ENCODE results near the gene GNAT1. TPM values are rescaled to one million over a fixed set of nuclear protein-coding genes. Genes with fewer than 3 reads are reported as not detected.
A peak's percentile ranks its signal among the peaks of the same experiment; 100 is the strongest.

GNAT1 gene
- polyA plus RNA-seq, 2 of the 4 experiments (the other 2 are of a cell fraction), result not detected

DNA sequence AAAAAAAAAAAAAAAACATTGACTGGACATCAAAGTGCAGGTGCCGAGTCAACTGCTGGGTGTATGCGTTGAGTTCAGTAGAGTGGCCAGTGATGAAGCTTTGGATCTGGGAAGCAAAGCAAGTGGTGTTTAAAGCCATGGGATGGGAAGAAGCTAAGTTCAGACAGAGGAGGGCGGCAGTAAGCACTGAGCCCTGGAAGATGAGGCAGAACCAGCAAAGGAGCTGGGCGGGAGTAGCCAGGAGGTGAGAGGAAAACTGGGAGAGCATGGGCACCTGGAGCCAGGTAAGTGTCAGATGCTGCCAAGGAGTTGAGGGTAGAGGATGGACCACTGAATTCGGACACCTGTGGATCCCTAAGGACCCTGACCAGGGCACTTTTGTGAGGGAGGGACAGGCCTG is 33.2 kb downstream of the GNAT1 start:
- WGBS (ENCODE audit: missing lambda C conversion rate), result 30% methylated on average over 5 of the region's 5 CpGs
- peaks cover 8% of the 10 kb centered on the region; the same call in 1 of the 3 replicates for H3K4me1 ChIP-seq
- FAIRE-seq (no peak), DNase-seq (ENCODE audit: low read depth in 1 of 2, low spot score in 1 of 2) (no peak), ATAC-seq (no peak)
- CTCF ChIA-PET, result interaction anchor here (1.3 to 25.9 kb wide), 12 partner anchors 14 to 102 kb away, joined by 3 to 550 read pairs (median 54); partner anchors contain the start of genes GNAI2, GNAT1, IFRD2 and LSMEM2
- H3K4me2 ChIP-seq, result no peak overlapping the region
- POLR2A ChIA-PET, result no interaction called here
- no peak overlapping the region for H3K4me3 ChIP-seq
- no peak overlapping the region for H3K27ac ChIP-seq
- TF ChIP-seq BHLHE40 (IDR thresholded peaks at IDR 0.05; ENCODE audit: low read depth, low read length), result no peak
- no peak for TF ChIP-seq TP53 (CRISPR knock-in tag; IDR thresholded peaks at IDR 0.05)
- no peak for TF ChIP-seq HMGXB4 (CRISPR knock-in tag; IDR thresholded peaks at IDR 0.05; ENCODE audit: borderline replicate concordance)
- TF ChIP-seq HOXA7 (CRISPR knock-in tag; IDR thresholded peaks at IDR 0.05), result no peak
- no peak for TF ChIP-seq NPAS2 (CRISPR knock-in tag; IDR thresholded peaks at IDR 0.05; ENCODE audit: borderline replicate concordance)
- TF ChIP-seq REST (IDR thresholded peaks at IDR 0.05), result no peak
- no peak for TF ChIP-seq HOXB13 (CRISPR knock-in tag; IDR thresholded peaks at IDR 0.05; ENCODE audit: low read depth)
- no peak for TF ChIP-seq NFE2L2 (conservative IDR thresholded peaks at IDR 0.05; ENCODE audit: low read length)
- TF ChIP-seq, protein P1, sequence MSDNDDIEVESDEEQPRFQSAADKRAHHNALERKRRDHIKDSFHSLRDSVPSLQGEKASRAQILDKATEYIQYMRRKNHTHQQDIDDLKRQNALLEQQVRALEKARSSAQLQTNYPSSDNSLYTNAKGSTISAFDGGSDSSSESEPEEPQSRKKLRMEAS (IDR thresholded peaks at IDR 0.05), result no peak
- TF ChIP-seq SREBF2 (IDR thresholded peaks at IDR 0.05), result no peak
- no peak for TF ChIP-seq HEYL (CRISPR knock-in tag; IDR thresholded peaks at IDR 0.05)
- TF ChIP-seq CHD4 (IDR thresholded peaks at IDR 0.05; ENCODE audit: borderline replicate concordance), result no peak
- TF ChIP-seq FOSB (CRISPR knock-in tag; IDR thresholded peaks at IDR 0.05), result no peak
- no peaks in the 10 kb centered on the region for H3K9me3 ChIP-seq

GRCh38 chr3:50226888-50227389 is 35.5 kb downstream of the GNAT1 start:
- no peak for FAIRE-seq
- DNase-seq (ENCODE audit: low read depth in 1 of 2, low spot score in 1 of 2), result peak; percentile 49 to 63
- peak overlapping the region; percentile 59 for H3K4me3 ChIP-seq
- peaks cover 8% of the 10 kb centered on the region; the same call in 1 of the 3 replicates for H3K4me1 ChIP-seq
- 2% methylated on average over 31 of the region's 40 CpGs for WGBS (ENCODE audit: missing lambda C conversion rate)
- ChIA-PET CTCF (interaction anchor here (0.6 to 25.9 kb wide), 31 partner anchors 10 to 418 kb away, joined by 3 to 550 read pairs (median 8); partner anchors contain the start of genes GNAI2, GNAT1, HYAL2 and LSMEM2), POLR2A (interaction anchor here (0.7 to 2.4 kb wide), 3 partner anchors 9 to 103 kb away, joined by 3 to 11 read pairs (median 7); partner anchors contain the start of gene GNAI2)
- TF ChIP-seq, protein P1 (IDR thresholded peaks at IDR 0.05), result peak; percentile 73
- TF ChIP-seq E2F6 (IDR thresholded peaks at IDR 0.05; ENCODE audit: borderline replicate concordance, low read depth) (0 out of 2 replicates have a peak, but pooled peaks have one; percentile 48), RCOR1 (IDR thresholded peaks at IDR 0.05; ENCODE audit: low read depth, low read length) (no peak), HES2 (IDR thresholded peaks at IDR 0.05) (no peak)
- TF ChIP-seq, protein P2, sequence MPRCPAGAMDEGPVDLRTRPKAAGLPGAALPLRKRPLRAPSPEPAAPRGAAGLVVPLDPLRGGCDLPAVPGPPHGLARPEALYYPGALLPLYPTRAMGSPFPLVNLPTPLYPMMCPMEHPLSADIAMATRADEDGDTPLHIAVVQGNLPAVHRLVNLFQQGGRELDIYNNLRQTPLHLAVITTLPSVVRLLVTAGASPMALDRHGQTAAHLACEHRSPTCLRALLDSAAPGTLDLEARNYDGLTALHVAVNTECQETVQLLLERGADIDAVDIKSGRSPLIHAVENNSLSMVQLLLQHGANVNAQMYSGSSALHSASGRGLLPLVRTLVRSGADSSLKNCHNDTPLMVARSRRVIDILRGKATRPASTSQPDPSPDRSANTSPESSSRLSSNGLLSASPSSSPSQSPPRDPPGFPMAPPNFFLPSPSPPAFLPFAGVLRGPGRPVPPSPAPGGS (IDR thresholded peaks at IDR 0.05), result 0 out of 3 replicates have a peak, but pooled peaks have one; percentile 2
- TF ChIP-seq, protein P3, sequence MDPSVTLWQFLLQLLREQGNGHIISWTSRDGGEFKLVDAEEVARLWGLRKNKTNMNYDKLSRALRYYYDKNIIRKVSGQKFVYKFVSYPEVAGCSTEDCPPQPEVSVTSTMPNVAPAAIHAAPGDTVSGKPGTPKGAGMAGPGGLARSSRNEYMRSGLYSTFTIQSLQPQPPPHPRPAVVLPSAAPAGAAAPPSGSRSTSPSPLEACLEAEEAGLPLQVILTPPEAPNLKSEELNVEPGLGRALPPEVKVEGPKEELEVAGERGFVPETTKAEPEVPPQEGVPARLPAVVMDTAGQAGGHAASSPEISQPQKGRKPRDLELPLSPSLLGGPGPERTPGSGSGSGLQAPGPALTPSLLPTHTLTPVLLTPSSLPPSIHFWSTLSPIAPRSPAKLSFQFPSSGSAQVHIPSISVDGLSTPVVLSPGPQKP (IDR thresholded peaks at IDR 0.05; ENCODE audit: low read depth, low read length), result no peak
- no peaks in the 10 kb centered on the region for H3K9me3 ChIP-seq
- H3K27ac ChIP-seq, result peak overlapping the region; percentile 82 to 97
- peak; percentile 68 to 78 for ATAC-seq
- peak overlapping the region; percentile 86 for H3K4me2 ChIP-seq
